AG04450 (cell line): ENCODE data around the gene TINAGL1. TPM values are rescaled to one million over a fixed set of nuclear protein-coding genes. Genes with fewer than 3 reads are reported as not detected.

Experiments used
- polyA plus RNA-seq: library from polyadenylated mRNA; depleted of rRNA; stranded (reverse); fragments of >200 nt; gene quantifications from 2 replicates; pipeline ENCODE4 v1.2.3, GENCODE V29; 2011; rRNA removed

TINAGL1 gene
- polyA plus RNA-seq, 1 experiment, result 0.36 TPM

Other genes starting within 250 kb of the TINAGL1 start
- 14.5 and 19.8 TPM in 2 replicates for gene FABP3, start 203.4 kb upstream of the TINAGL1 start, polyA plus RNA-seq
- gene SERINC2, start 163.3 kb upstream of the TINAGL1 start, polyA plus RNA-seq, result 46.0 and 61.3 TPM in 2 replicates
- gene HCRTR1, start 41.2 kb downstream of the TINAGL1 start, polyA plus RNA-seq, result not detected in 2 replicates
- gene PEF1, start 68.4 kb downstream of the TINAGL1 start, polyA plus RNA-seq, result 71.8 and 88.3 TPM in 2 replicates
- gene COL16A1, start 127.5 kb downstream of the TINAGL1 start, polyA plus RNA-seq, result 35.4 and 39.5 TPM in 2 replicates
- 5.4 and 7.2 TPM in 2 replicates for gene ADGRB2, start 187.8 kb downstream of the TINAGL1 start, polyA plus RNA-seq
- 78.8 and 98.5 TPM in 2 replicates for gene SPOCD1, start 239.5 kb downstream of the TINAGL1 start, polyA plus RNA-seq